Effector memory CD4-positive, alpha-beta T cell (primary cell): ENCODE data around the gene PPM1D.
A peak's percentile ranks its signal among the peaks of the same experiment; 100 is the strongest.

Source experiments
- DNase-seq, 3 donors: peaks; one replicate each; pipeline ENCODE4 v3.0.0-alpha.2; 2020
- H3K27ac ChIP-seq: 2 replicates; pipeline ENCODE4 v1.7.0; 2013; ENCODE audit warnings: mild to moderate bottlenecking, low read length, moderate library complexity; ENCODE audit not compliant: insufficient read depth, poor library complexity, severe bottlenecking
- H3K27me3 ChIP-seq: replicated peaks from 2 replicates; pipeline ENCODE4 v1.7.0; 2013; ENCODE audit warnings: mild to moderate bottlenecking, low read length; ENCODE audit not compliant: insufficient read depth, control insufficient read depth, poor library complexity, severe bottlenecking
- H3K36me3 ChIP-seq: 2 replicates; pipeline ENCODE4 v1.7.0; 2013; ENCODE audit warnings: mild to moderate bottlenecking, low read length, moderate library complexity; ENCODE audit not compliant: control insufficient read depth, insufficient read depth
- H3K4me1 ChIP-seq: 2 replicates; pipeline ENCODE4 v1.7.0; 2013; ENCODE audit warnings: low read length, mild to moderate bottlenecking; ENCODE audit not compliant: control insufficient read depth, insufficient read depth, poor library complexity, severe bottlenecking
- H3K4me3 ChIP-seq: 2 replicates; pipeline ENCODE4 v1.7.0; 2013; ENCODE audit warnings: low read length, low read depth, mild to moderate bottlenecking; ENCODE audit not compliant: insufficient read depth, poor library complexity, severe bottlenecking
- H3K9me3 ChIP-seq: 2 replicates; pipeline ENCODE4 v1.7.0; 2013; ENCODE audit warnings: mild to moderate bottlenecking, low read length, moderate library complexity; ENCODE audit not compliant: control insufficient read depth

The PPM1D gene

DNA sequence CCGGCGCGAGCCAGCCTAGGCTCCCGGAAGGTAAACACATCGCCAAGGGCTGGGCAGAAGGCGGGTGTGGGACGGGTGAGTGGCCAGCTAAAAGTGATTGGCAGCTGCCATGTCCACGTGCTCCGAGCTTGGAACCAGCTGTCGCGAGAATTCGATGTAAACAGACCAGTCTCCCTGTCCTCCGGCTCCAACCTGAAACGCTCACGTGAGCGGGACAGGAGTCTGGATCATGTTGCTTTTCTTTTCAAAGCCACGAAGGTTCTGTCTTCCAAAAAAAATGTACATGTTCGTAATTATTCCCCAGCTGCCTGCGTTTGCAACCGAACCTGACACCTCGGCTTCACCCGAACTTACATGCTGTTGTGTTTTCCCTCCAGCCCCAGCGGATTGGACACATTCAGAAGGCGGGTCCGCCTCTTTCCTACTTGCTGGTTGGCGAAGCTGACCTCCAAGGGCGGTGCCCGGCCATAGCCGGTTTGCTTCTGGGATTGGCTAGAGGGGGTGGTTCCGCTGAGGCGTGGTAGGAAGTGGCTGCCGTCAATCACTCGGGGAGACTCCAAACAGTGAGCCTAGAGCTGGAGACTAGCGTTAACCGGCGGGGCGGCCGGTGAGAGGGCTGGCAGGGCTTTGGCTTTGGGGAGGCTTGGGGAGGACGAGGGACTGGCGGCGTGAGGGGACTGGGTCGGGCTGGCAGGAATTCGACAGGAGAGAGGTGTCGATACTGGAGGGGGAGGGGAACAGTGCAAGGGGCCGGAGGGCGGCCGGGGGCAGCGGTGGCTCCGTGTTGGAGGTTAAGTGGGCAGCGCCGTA lies 77.5 kb downstream of the PPM1D start, which contains the start of gene BCAS3:
BCAS3 (plus strand) TSS at position 544 of the 810 bp plus-strand sequence.
- no peaks in the 10 kb centered on the region for H3K9me3 ChIP-seq
- peak; percentile 87 to 96 (median 96) for DNase-seq
- H3K4me1 ChIP-seq, result peaks cover 11% of the 10 kb centered on the region
- peak within 1 kb of the TSS; percentile 99 for H3K4me3 ChIP-seq
- peak within 1 kb of the TSS; percentile 78 for H3K27ac ChIP-seq
- H3K36me3 ChIP-seq, result no peaks in the 10 kb centered on the region
- no peaks in the 10 kb centered on the region for H3K27me3 ChIP-seq

DNA sequence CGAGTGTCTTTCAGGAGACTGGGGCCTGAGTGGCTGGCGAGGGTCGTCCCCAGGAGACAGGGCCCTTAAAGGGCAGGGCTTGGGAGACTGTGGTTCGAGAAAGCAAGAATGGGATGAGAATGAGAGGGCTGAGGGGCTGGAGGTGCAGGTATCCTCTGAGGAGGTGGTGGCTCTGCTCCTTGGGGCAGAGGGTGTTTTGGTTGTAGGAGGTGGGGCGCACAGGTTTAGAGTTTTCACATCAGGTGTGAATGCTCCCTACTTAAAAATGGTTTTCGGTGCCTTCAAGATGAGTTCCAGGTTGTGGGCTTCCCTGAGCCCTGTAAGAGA lies 78.1 kb downstream of the PPM1D start:
- DNase-seq, result no peak
- H3K4me3 ChIP-seq, result peak overlapping the region; percentile 99

DNA sequence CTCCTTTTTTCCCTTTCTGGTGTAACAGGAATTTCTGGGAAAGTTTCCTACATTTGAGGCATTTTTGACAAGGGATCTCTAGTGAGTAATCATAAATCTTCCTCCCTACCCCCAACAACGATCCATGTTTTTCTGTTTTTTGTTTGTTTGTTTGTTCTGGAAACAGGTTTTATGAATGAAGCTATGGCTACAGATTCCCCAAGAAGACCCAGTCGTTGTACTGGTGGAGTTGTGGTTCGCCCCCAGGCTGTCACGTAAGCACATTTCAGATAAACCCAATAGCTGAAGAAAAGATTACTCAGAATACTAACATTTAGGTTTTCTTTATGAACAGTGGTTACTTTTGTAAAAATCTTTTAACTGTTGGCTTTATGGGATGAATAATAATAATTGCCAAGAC lies 79.3 kb downstream of the PPM1D start:
- no peak overlapping the region for H3K4me3 ChIP-seq
- peaks cover 11% of the 10 kb centered on the region for H3K4me1 ChIP-seq
- no peaks in the 10 kb centered on the region for H3K27me3 ChIP-seq
- peaks cover 3% of the 10 kb centered on the region for H3K36me3 ChIP-seq
- no peaks in the 10 kb centered on the region for H3K9me3 ChIP-seq
- DNase-seq, result no peak
- no peak overlapping the region for H3K27ac ChIP-seq

More for the DNA sequence above, 78.1 kb downstream of the PPM1D start:
- Histone ChIP-seq H3K9me3 (no peaks in the 10 kb centered on the region), H3K4me1 (peaks cover 11% of the 10 kb centered on the region), H3K27me3 (no peaks in the 10 kb centered on the region), H3K27ac (peak overlapping the region; percentile 78), H3K36me3 (peaks cover 2% of the 10 kb centered on the region)

DNA sequence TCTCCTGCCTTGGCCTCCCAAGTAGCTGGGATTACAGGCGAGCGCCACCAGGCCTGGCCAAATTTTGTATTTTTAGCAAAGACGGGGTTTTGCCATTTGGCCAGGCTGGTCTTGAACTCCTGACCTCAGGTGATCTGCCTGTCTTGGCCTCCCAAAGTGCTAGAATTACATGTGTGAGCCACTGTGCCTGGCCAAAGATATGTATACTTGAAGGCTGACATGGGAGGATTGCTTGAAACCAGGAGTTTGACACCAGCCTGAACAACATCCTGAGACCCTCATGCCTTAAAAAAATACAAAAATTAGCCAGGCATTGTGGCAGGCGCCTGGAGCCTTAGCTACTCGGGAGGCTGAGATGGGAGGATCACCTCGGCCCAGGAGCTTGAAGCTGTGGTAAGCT lies 80.8 kb downstream of the PPM1D start:
- Histone ChIP-seq H3K4me1 (peaks cover 11% of the 10 kb centered on the region), H3K36me3 (peaks cover 3% of the 10 kb centered on the region), H3K27ac (no peak overlapping the region), H3K27me3 (no peaks in the 10 kb centered on the region), H3K9me3 (no peaks in the 10 kb centered on the region), H3K4me3 (no peak overlapping the region)
- no peak for DNase-seq

DNA sequence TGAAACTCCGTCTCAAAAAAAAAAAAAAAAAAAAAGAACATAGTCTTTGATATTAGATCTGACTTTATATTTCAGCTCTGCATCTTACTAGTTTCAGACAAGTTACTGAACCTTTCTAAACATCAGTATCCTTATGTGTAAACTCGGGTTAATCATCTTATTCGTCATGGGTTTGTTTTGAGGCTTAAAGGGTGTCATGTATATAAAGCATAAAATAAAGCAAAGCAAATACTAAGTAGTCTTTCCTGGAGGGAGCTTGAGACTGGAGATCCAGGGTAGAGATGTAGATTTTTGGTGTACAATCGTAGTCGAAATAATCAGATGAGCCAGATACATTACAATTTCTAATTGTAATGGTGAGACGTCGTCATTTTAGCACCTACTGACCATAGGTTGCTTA lies 85.4 kb downstream of the PPM1D start:
- no peak overlapping the region for H3K4me3 ChIP-seq
- H3K36me3 ChIP-seq, result peaks cover 17% of the 10 kb centered on the region

DNA sequence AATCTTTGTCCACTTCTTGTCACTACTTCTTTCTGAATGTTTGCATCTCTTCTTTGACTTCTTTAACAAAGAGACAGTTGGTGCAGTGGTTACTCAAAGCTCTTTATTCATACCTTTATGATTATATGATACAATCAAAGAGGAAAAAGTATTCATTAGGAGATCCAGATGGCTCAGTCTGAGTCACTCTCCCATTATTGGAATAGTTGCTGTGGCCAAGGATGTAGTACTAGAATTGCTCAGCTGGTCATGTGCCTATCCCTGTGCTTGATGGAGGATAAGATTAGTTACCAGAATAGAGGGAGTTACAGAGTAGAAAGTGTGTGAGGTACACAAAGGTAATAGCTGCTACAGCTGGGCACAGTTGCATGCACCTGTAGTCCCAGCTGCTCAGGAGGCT lies 96.0 kb downstream of the PPM1D start:
- Histone ChIP-seq H3K4me3 (no peak overlapping the region), H3K36me3 (peaks cover 7% of the 10 kb centered on the region), H3K4me1 (no peaks in the 10 kb centered on the region), H3K27me3 (no peaks in the 10 kb centered on the region), H3K27ac (no peak overlapping the region), H3K9me3 (no peaks in the 10 kb centered on the region)
- no peak for DNase-seq

More for the DNA sequence above, 85.4 kb downstream of the PPM1D start:
- DNase-seq, result no peak
- Histone ChIP-seq H3K9me3 (no peaks in the 10 kb centered on the region), H3K4me1 (no peaks in the 10 kb centered on the region), H3K27ac (no peak overlapping the region), H3K27me3 (no peaks in the 10 kb centered on the region)

DNA sequence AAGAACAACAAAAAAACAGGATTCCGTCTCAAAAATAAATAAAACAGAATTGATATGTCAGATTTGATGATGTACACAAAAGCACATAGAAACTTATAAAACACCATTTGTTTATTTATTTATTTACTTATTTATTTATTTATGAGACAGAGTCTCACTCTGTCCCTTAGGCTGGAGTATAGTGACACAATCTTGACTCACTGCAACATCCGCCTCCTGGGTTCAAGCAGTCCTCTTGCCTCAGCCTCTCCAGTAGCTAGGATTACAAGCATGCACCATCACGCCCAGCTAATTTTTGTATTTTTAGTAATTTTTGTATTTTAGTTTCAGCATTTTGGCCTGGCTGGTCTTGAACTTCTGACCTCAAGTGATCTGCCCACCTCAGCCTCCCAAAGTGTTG lies 99.1 kb downstream of the PPM1D start:
- Histone ChIP-seq H3K36me3 (peaks cover 7% of the 10 kb centered on the region), H3K27ac (no peak overlapping the region), H3K27me3 (no peaks in the 10 kb centered on the region), H3K4me1 (no peaks in the 10 kb centered on the region), H3K4me3 (no peak overlapping the region), H3K9me3 (no peaks in the 10 kb centered on the region)
- no peak for DNase-seq

DNA sequence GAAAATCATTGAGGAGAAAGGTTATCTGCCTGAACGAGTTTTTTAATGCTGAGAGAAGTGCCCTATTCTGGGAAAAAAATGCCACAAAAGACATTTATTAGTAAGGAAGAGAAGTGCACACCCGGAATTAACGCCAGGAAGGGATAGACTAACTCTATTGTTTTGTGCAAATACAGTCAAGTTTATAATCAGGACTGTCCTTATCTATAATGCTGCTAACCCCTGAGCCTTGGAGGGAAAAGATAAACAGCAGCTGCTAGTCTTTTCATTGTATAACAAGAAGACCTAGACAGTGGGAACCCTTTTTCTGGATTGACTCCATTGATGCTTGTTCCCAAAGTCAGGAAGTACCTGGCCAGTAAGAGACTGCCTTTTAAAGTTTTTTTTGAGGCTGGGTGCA lies 104.2 kb downstream of the PPM1D start:
- H3K27ac ChIP-seq, result no peak overlapping the region
- DNase-seq, result no peak
- peaks cover 3% of the 10 kb centered on the region for H3K36me3 ChIP-seq
- no peak overlapping the region for H3K4me3 ChIP-seq
- no peaks in the 10 kb centered on the region for H3K4me1 ChIP-seq
- H3K27me3 ChIP-seq, result no peaks in the 10 kb centered on the region
- no peaks in the 10 kb centered on the region for H3K9me3 ChIP-seq

DNA sequence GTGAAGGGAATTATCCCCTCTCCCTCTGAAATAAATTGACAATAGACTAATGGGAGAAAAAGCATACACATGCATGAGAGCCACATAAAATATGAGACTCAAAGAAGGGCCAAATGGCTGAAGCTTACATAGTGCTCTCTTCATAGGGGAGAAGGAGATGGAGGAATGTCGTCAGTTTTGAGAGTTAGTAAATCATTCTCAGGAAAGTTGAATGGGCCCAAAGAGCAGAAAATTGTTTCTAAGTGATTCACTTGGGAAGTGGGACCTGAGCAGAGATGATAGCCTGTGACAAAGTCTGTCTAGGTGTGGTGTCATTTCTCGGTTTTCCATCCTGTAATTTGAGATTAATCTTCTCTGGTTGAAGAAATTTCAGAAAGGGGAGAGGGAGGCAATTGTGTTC lies 112.7 kb downstream of the PPM1D start:
- H3K4me1 ChIP-seq, result no peaks in the 10 kb centered on the region
- peaks cover 6% of the 10 kb centered on the region for H3K36me3 ChIP-seq
- no peaks in the 10 kb centered on the region for H3K9me3 ChIP-seq
- H3K27ac ChIP-seq, result no peak overlapping the region
- DNase-seq, result no peak
- H3K27me3 ChIP-seq, result no peaks in the 10 kb centered on the region
- no peak overlapping the region for H3K4me3 ChIP-seq

DNA sequence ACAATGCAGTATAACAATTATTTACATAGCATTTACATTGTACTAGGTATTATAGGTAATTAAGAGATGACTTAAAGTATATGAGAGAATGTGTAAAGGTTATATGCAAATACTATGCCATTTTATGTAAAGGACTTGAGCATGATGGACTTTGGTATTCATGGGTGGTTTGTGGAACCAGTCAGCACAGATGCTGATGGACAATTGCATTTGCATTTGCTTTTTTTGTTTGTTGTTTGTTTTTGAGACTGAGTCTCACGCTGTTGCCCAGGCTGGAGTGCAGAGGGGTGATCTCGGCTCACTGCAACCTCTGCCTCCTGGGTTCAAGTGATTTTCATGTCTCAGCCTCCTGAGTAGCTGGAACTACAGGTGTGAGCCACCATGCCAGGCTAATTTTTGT lies 113.6 kb downstream of the PPM1D start:
- no peaks in the 10 kb centered on the region for H3K4me1 ChIP-seq
- no peak overlapping the region for H3K27ac ChIP-seq
- no peaks in the 10 kb centered on the region for H3K9me3 ChIP-seq
- DNase-seq, result no peak
- no peak overlapping the region for H3K4me3 ChIP-seq
- H3K27me3 ChIP-seq, result no peaks in the 10 kb centered on the region
- H3K36me3 ChIP-seq, result peaks cover 6% of the 10 kb centered on the region
